HG03520 (cell line): Measurements from ENCODE around the gene TTC3.
"Not testable (repeated sequence)": the region's sequence is repeated elsewhere in the genome, so short reads cannot be mapped to it uniquely, and the experiment has no call there.

ENCODE experiments used
- ATAC-seq: cut with Tn5 transposase; IDR thresholded peaks from one replicate; pipeline ENCODE4 v1.9.1; 2021; ENCODE audit warnings: mild to moderate bottlenecking, moderate library complexity; ENCODE audit not compliant: unreplicated experiment

TTC3 gene

GRCh38 chr21:37220981-37221664 lies 148.1 kb downstream of the TTC3 start:
- ATAC-seq: peak; percentile 67

GRCh38 chr21:37222248-37222647 lies 149.2 kb downstream of the TTC3 start:
- ATAC-seq: not testable (repeated sequence)

- no peak for ATAC-seq
Observed at GRCh38 chr21:37223804-37224345, 150.8 kb downstream of the TTC3 start.

GRCh38 chr21:37224861-37225839 lies 152.1 kb downstream of the TTC3 start:
- ATAC-seq: no peak

GRCh38 chr21:37226041-37226920 lies 153.2 kb downstream of the TTC3 start:
- ATAC-seq: no peak

GRCh38 chr21:37227071-37228002 lies 154.3 kb downstream of the TTC3 start:
- no peak for ATAC-seq

- ATAC-seq: no peak
Observed at GRCh38 chr21:37228003-37228400, 154.9 kb downstream of the TTC3 start.

GRCh38 chr21:37230632-37231248 lies 157.7 kb downstream of the TTC3 start:
- ATAC-seq: no peak

GRCh38 chr21:37231249-37231645 lies 158.2 kb downstream of the TTC3 start:
- no peak for ATAC-seq

GRCh38 chr21:37231671-37232070 lies 158.6 kb downstream of the TTC3 start:
- ATAC-seq: no peak

GRCh38 chr21:37232274-37233018 lies 159.4 kb downstream of the TTC3 start:
- peak; percentile 53 for ATAC-seq

- ATAC-seq: no peak
Observed at GRCh38 chr21:37233551-37234146, 160.6 kb downstream of the TTC3 start.

- ATAC-seq: no peak
Observed at GRCh38 chr21:37237346-37237745, 164.3 kb downstream of the TTC3 start.

- ATAC-seq: no peak
Observed at GRCh38 chr21:37237764-37238163, 164.7 kb downstream of the TTC3 start.

- no peak for ATAC-seq
Observed at GRCh38 chr21:37240978-37241377, 167.9 kb downstream of the TTC3 start.

- no peak for ATAC-seq
Observed at GRCh38 chr21:37241426-37241825, 168.4 kb downstream of the TTC3 start.

- ATAC-seq: no peak
Observed at GRCh38 chr21:37243961-37244360, 170.9 kb downstream of the TTC3 start.

- ATAC-seq: no peak
Observed at GRCh38 chr21:37244501-37245095, 171.5 kb downstream of the TTC3 start.
